Measurements from ENCODE around the gene KAZN. TPM values are rescaled to one million over a fixed set of nuclear protein-coding genes. Genes with fewer than 3 reads are reported as not detected.

KAZN gene
- total and polyA plus RNA-seq, 4 experiments from 2014 or later, result 0.08 to 0.47 TPM; not detected in 2

DNA sequence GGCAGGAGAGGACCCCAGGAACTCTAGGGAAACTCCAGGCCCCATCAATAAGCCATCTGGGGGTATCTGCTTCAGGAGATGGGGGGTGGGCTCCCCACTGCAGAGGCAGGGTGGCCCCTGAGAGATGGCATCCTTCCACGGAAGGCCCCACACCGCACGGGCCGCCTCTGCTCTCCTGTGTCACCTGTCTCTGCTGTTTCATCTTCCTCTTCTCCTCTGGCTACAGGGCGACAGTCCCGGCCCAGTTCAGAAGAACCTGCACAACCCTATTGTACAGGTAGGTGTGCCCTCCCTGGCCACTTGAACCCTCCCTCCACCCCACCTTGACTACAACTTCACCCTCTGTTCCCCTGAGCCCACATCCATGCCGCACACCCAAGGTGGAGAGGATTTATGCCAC is 464.9 kb downstream of the KAZN start:
- no peak overlapping the region for H3K4me3 Mint-ChIP-seq
- no peaks in the 10 kb centered on the region for H3K9me3 ChIP-seq (ENCODE audit: control insufficient read depth in 1 of 2, low read length in 2 of 2)
- intact Hi-C loops (cut with micrococcal nuclease), result no loop called here
- no peak overlapping the region for H3K27ac ChIP-seq (ENCODE audit: low read depth, low read length)
- H3K9me3 Mint-ChIP-seq, result peaks cover 0 to 8% (median 1%) of the 10 kb centered on the region in 8 donors
- H3K27me3 ChIP-seq (ENCODE audit: insufficient read depth, low read length), result no peaks in the 10 kb centered on the region
- H3K4me3 ChIP-seq (ENCODE audit: low read length in 2 of 2), result no peak overlapping the region
- POLR2A ChIA-PET (ENCODE audit: partially characterized antibody), result no interaction called here
- H3K27ac Mint-ChIP-seq, result no peak overlapping the region
- DNase-seq, result no peak
- no peaks in the 10 kb centered on the region for H3K36me3 ChIP-seq (ENCODE audit: insufficient read depth, low read length)
- H3K27me3 Mint-ChIP-seq, result peaks cover 0 to 2% of the 10 kb centered on the region in 2 donors
- H3K4me1 Mint-ChIP-seq, result no peaks in the 10 kb centered on the region
- CTCF ChIA-PET (ENCODE audit: partially characterized antibody), result no interaction called here
- no peaks in the 10 kb centered on the region for H3K36me3 Mint-ChIP-seq
- no peaks in the 10 kb centered on the region for H3K4me1 ChIP-seq (ENCODE audit: insufficient read depth, low read length)

DNA sequence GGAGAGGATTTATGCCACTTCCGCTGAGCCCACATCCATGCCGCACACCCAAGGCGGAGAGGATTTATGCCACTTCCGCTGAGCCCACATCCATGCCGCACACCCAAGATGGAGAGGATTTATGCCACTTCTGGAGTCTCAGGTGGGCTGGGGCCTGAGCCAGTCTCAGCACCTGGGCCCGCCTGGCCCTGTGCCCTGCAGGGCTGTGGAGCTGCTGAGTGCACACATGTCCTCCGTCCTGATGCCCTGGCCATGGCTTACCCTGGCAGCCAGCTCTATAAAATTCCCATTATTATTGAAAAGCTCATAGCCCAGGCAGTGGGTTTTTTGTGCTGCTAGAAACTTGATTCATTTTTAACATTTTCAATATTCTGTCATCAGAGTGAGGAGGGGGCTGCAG is 465.3 kb downstream of the KAZN start:
- ChIA-PET POLR2A (ENCODE audit: partially characterized antibody) (no interaction called here), CTCF (ENCODE audit: partially characterized antibody) (no interaction called here)
- H3K36me3 ChIP-seq (ENCODE audit: insufficient read depth, low read length), result no peaks in the 10 kb centered on the region
- H3K9me3 ChIP-seq (ENCODE audit: control insufficient read depth in 1 of 2, low read length in 2 of 2), result no peaks in the 10 kb centered on the region
- Mint-ChIP-seq H3K36me3 (no peaks in the 10 kb centered on the region), H3K4me3 (no peak overlapping the region), H3K9me3 (peaks cover 0 to 8% (median 1%) of the 10 kb centered on the region in 8 donors), H3K4me1 (no peaks in the 10 kb centered on the region), H3K27ac (no peak overlapping the region), H3K27me3 (peaks cover 0 to 2% of the 10 kb centered on the region in 2 donors)
- no peak overlapping the region for H3K4me3 ChIP-seq (ENCODE audit: low read length in 2 of 2)
- intact Hi-C loops (cut with micrococcal nuclease), result no loop called here
- H3K27me3 ChIP-seq (ENCODE audit: insufficient read depth, low read length), result no peaks in the 10 kb centered on the region
- no peaks in the 10 kb centered on the region for H3K4me1 ChIP-seq (ENCODE audit: insufficient read depth, low read length)
- H3K27ac ChIP-seq (ENCODE audit: low read depth, low read length), result no peak overlapping the region
- no peak for DNase-seq

GRCh38 chr1:15064217-15064929 is 465.9 kb downstream of the KAZN start:
- H3K36me3 Mint-ChIP-seq, result no peaks in the 10 kb centered on the region
- H3K4me1 ChIP-seq (ENCODE audit: insufficient read depth, low read length), result no peaks in the 10 kb centered on the region
- DNase-seq, result no peak
- no peak overlapping the region for H3K4me3 Mint-ChIP-seq
- no peaks in the 10 kb centered on the region for H3K27me3 ChIP-seq (ENCODE audit: insufficient read depth, low read length)
- H3K27me3 Mint-ChIP-seq, result no peaks in the 10 kb centered on the region
- intact Hi-C loops (cut with micrococcal nuclease), result no loop called here
- no peaks in the 10 kb centered on the region for H3K9me3 ChIP-seq (ENCODE audit: control insufficient read depth in 1 of 2, low read length in 2 of 2)
- POLR2A ChIA-PET (ENCODE audit: partially characterized antibody), result no interaction called here
- peaks cover 0 to 8% (median 1%) of the 10 kb centered on the region in 8 donors for H3K9me3 Mint-ChIP-seq
- no peak overlapping the region for H3K27ac Mint-ChIP-seq
- H3K36me3 ChIP-seq (ENCODE audit: insufficient read depth, low read length), result no peaks in the 10 kb centered on the region
- CTCF ChIA-PET (ENCODE audit: partially characterized antibody), result no interaction called here
- no peaks in the 10 kb centered on the region for H3K4me1 Mint-ChIP-seq
- no peak overlapping the region for H3K27ac ChIP-seq (ENCODE audit: low read depth, low read length)
- H3K4me3 ChIP-seq (ENCODE audit: low read length in 2 of 2), result no peak overlapping the region

- H3K36me3 Mint-ChIP-seq, result no peaks in the 10 kb centered on the region
- no peak overlapping the region for H3K4me3 Mint-ChIP-seq
- intact Hi-C loops (cut with micrococcal nuclease), result no loop called here
- ChIA-PET POLR2A (ENCODE audit: partially characterized antibody) (no interaction called here), CTCF (ENCODE audit: partially characterized antibody) (no interaction called here)
- H3K4me1 Mint-ChIP-seq, result no peaks in the 10 kb centered on the region
- H3K36me3 ChIP-seq (ENCODE audit: insufficient read depth, low read length), result no peaks in the 10 kb centered on the region
- no peak for DNase-seq
- H3K27ac Mint-ChIP-seq, result no peak overlapping the region
- H3K9me3 Mint-ChIP-seq, result peaks cover 0 to 8% (median 1%) of the 10 kb centered on the region in 8 donors
- no peak overlapping the region for H3K4me3 ChIP-seq (ENCODE audit: low read length in 2 of 2)
- H3K27me3 Mint-ChIP-seq, result no peaks in the 10 kb centered on the region
- H3K27me3 ChIP-seq (ENCODE audit: insufficient read depth, low read length), result no peaks in the 10 kb centered on the region
- no peaks in the 10 kb centered on the region for H3K4me1 ChIP-seq (ENCODE audit: insufficient read depth, low read length)
- H3K27ac ChIP-seq (ENCODE audit: low read depth, low read length), result no peak overlapping the region
- H3K9me3 ChIP-seq (ENCODE audit: control insufficient read depth in 1 of 2, low read length in 2 of 2), result no peaks in the 10 kb centered on the region
These were observed 466.8 kb downstream of the KAZN start for GRCh38 chr1:15065291-15065690.

- CTCF ChIA-PET (ENCODE audit: partially characterized antibody), result no interaction called here
- no peaks in the 10 kb centered on the region for H3K9me3 ChIP-seq (ENCODE audit: control insufficient read depth in 1 of 2, low read length in 2 of 2)
- H3K27me3 Mint-ChIP-seq, result no peaks in the 10 kb centered on the region
- no peak for DNase-seq
- peak overlapping the region in 1 of 7 donors; percentile 81 for H3K27ac Mint-ChIP-seq
- no peak overlapping the region for H3K27ac ChIP-seq (ENCODE audit: low read depth, low read length)
- H3K36me3 ChIP-seq (ENCODE audit: insufficient read depth, low read length), result no peaks in the 10 kb centered on the region
- H3K27me3 ChIP-seq (ENCODE audit: insufficient read depth, low read length), result no peaks in the 10 kb centered on the region
- no peak overlapping the region for H3K4me3 Mint-ChIP-seq
- H3K9me3 Mint-ChIP-seq, result peaks cover 0 to 8% (median 1%) of the 10 kb centered on the region in 8 donors
- no peak overlapping the region for H3K4me3 ChIP-seq (ENCODE audit: low read length in 2 of 2)
- H3K4me1 Mint-ChIP-seq, result no peaks in the 10 kb centered on the region
- H3K4me1 ChIP-seq (ENCODE audit: insufficient read depth, low read length), result no peaks in the 10 kb centered on the region
- POLR2A ChIA-PET (ENCODE audit: partially characterized antibody), result no interaction called here
- no peaks in the 10 kb centered on the region for H3K36me3 Mint-ChIP-seq
- intact Hi-C loops (cut with micrococcal nuclease), result no loop called here
These were observed 467.3 kb downstream of the KAZN start for GRCh38 chr1:15065736-15066135.

DNA sequence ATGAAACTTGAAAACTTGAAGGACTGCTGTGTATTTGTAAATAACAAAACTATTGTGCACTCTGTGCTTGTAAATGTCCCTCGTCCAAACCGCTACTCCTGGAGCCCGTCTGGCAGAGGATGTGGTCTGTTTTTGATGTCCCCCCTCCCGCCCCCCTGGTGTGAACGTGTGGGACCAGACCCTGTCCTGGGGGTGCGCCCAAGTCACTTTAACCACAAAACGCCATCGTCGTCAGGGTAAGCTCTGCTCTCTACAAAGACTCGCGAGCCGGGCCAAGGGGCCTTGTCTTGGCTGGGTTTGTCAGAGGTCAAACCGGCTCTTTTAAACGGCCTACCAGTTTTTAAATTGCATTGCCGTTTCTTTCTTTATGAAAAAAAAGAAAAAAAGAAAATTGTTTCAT is 467.7 kb downstream of the KAZN start:
- POLR2A ChIA-PET (ENCODE audit: partially characterized antibody), result no interaction called here
- intact Hi-C loops (cut with micrococcal nuclease), result no loop called here
- no peak overlapping the region for H3K4me3 Mint-ChIP-seq

GRCh38 chr1:15067148-15067547 is 468.7 kb downstream of the KAZN start:
- Histone ChIP-seq H3K27me3 (ENCODE audit: insufficient read depth, low read length) (no peaks in the 10 kb centered on the region), H3K9me3 (ENCODE audit: control insufficient read depth in 1 of 2, low read length in 2 of 2) (no peaks in the 10 kb centered on the region), H3K27ac (ENCODE audit: low read depth, low read length) (no peak overlapping the region), H3K4me1 (ENCODE audit: insufficient read depth, low read length) (no peaks in the 10 kb centered on the region), H3K4me3 (ENCODE audit: low read length in 2 of 2) (no peak overlapping the region), H3K36me3 (ENCODE audit: insufficient read depth, low read length) (no peaks in the 10 kb centered on the region)
- no peak overlapping the region for H3K4me3 Mint-ChIP-seq
- peaks cover 0 to 5% (median under 1%) of the 10 kb centered on the region in 8 donors for H3K9me3 Mint-ChIP-seq
- H3K27me3 Mint-ChIP-seq, result no peaks in the 10 kb centered on the region
- H3K36me3 Mint-ChIP-seq, result no peaks in the 10 kb centered on the region
- ChIA-PET POLR2A (ENCODE audit: partially characterized antibody) (no interaction called here), CTCF (ENCODE audit: partially characterized antibody) (no interaction called here)
- H3K4me1 Mint-ChIP-seq, result no peaks in the 10 kb centered on the region
- no peak overlapping the region for H3K27ac Mint-ChIP-seq
- intact Hi-C loops (cut with micrococcal nuclease), result no loop called here
- DNase-seq, result no peak

More for the DNA sequence above, 467.7 kb downstream of the KAZN start:
- H3K36me3 Mint-ChIP-seq, result no peaks in the 10 kb centered on the region
- H3K4me1 Mint-ChIP-seq, result no peaks in the 10 kb centered on the region
- CTCF ChIA-PET (ENCODE audit: partially characterized antibody), result no interaction called here
- Histone ChIP-seq H3K4me3 (ENCODE audit: low read length in 2 of 2) (no peak overlapping the region), H3K9me3 (ENCODE audit: control insufficient read depth in 1 of 2, low read length in 2 of 2) (no peaks in the 10 kb centered on the region), H3K27ac (ENCODE audit: low read depth, low read length) (no peak overlapping the region), H3K27me3 (ENCODE audit: insufficient read depth, low read length) (no peaks in the 10 kb centered on the region), H3K36me3 (ENCODE audit: insufficient read depth, low read length) (no peaks in the 10 kb centered on the region), H3K4me1 (ENCODE audit: insufficient read depth, low read length) (no peaks in the 10 kb centered on the region)
- DNase-seq, result no peak
- H3K9me3 Mint-ChIP-seq, result peaks cover 0 to 8% (median 1%) of the 10 kb centered on the region in 8 donors
- H3K27ac Mint-ChIP-seq, result no peak overlapping the region
- no peaks in the 10 kb centered on the region for H3K27me3 Mint-ChIP-seq

DNA sequence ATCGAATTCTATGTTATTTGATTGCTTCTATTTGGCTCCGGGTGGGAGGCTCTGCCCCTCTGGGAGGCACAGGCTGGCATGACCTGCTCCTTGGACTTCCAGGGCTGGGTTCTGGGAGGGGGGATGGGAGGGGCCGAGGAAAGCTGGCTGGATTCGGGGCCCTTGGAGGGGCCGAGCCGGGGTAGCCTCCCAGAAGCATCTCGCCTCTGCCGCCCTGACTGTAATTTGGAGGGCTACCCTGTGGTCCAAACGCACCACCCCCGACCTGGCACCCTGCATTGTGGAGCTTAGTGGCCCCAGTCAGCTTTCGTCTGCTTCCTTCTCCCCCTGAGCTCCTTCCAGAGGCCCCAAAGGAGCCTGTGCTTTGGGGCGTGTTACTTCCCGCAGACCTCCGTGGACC is 469.7 kb downstream of the KAZN start:
- Mint-ChIP-seq H3K4me1 (no peaks in the 10 kb centered on the region), H3K36me3 (no peaks in the 10 kb centered on the region), H3K9me3 (no peaks in the 10 kb centered on the region), H3K27ac (no peak overlapping the region), H3K27me3 (no peaks in the 10 kb centered on the region), H3K4me3 (no peak overlapping the region)
- POLR2A ChIA-PET (ENCODE audit: partially characterized antibody), result no interaction called here
- no peaks in the 10 kb centered on the region for H3K36me3 ChIP-seq (ENCODE audit: insufficient read depth, low read length)
- CTCF ChIA-PET (ENCODE audit: partially characterized antibody), result no interaction called here
- intact Hi-C loops (cut with micrococcal nuclease), result no loop called here
- H3K9me3 ChIP-seq (ENCODE audit: control insufficient read depth in 1 of 2, low read length in 2 of 2), result no peaks in the 10 kb centered on the region
- H3K4me1 ChIP-seq (ENCODE audit: insufficient read depth, low read length), result no peaks in the 10 kb centered on the region
- no peak overlapping the region for H3K4me3 ChIP-seq (ENCODE audit: low read length in 2 of 2)
- DNase-seq, result no peak
- no peak overlapping the region for H3K27ac ChIP-seq (ENCODE audit: low read depth, low read length)
- no peaks in the 10 kb centered on the region for H3K27me3 ChIP-seq (ENCODE audit: insufficient read depth, low read length)
